ENCODE measurements around the gene TRIM47.
"Not testable (repeated sequence)": the region's sequence is repeated elsewhere in the genome, so short reads cannot be mapped to it uniquely, and the experiment has no call there.

Gene TRIM47

GRCh38 chr17:75892556-75893224, 14.3 kb upstream of the TRIM47 start:
- no peak for DNase-seq (ENCODE audit: low spot score)

DNA sequence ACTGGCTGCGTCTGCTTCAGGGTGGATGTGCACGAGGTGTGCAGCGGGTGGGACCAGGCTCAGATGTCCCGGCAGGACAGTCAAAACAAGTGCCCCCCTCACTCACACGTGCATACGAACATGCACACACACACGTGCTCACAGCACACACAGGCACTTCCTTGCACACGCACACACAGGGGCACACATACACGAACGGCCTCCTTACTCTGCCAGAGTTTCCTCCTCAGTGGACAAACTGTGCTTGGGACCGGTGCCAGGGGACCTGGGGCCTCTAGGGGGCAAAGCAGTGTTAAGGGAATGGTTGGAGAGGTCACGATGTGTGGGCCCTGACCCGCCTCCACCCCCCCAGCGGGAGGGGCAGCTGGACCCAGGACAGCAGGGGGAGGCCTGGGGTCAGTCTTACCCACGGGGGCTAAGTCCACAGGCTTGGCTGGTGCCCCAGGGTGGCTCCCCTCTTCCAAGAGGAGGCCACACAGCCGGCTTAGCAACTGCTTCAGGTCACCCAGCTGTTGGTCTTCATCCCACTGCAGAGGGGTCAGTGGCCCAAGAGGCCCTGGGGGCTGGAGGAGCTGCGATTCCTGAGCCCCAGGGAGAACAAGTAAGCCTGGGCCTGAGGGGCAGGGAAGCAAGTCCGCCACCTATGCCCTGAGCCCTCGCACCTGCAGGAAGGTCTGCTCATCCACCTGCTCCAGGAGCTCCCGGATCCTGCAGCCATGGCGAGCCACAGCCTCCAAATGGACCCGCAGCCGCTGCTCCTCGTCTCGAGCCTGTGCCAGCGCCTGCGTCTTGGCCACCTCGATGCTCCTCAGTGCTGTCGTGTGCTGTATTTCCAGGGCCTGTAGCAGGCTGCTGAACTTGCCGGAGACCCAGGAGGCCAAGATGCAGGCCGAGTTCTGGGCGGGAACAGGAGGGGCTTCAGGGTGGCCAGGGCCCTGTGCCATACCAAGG, 13.5 kb upstream of the TRIM47 start:
- no peak for DNase-seq (ENCODE audit: low spot score)

DNA sequence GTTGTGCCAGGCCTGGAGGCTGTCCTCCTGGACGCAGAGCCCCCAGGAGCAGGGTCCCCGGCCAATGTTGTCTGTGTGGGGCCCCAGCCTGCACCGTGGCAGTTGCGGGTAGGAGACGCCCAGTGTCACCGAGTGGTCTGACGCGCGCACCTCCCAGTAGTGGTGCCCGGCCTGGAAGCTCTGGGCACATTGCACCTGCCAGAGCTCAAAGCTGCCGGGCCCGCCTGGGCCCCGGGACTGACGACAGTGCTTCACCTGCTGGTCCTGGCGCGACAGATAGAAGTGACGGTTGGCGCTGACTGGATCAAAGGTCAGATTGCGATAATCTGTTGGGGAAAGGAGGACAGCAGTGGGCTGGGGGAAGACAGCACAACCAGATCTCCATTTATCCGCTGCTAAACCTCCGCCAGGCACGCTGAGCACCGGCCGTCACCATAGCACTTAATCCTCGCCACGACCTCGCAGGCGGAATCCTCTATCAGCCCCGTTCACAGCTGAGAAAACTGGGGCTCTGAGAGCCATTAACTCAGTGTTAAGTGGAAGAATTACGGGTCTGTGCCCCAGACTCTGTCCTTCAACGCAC, 12.7 kb upstream of the TRIM47 start:
- no peak for DNase-seq (ENCODE audit: low spot score)

DNA sequence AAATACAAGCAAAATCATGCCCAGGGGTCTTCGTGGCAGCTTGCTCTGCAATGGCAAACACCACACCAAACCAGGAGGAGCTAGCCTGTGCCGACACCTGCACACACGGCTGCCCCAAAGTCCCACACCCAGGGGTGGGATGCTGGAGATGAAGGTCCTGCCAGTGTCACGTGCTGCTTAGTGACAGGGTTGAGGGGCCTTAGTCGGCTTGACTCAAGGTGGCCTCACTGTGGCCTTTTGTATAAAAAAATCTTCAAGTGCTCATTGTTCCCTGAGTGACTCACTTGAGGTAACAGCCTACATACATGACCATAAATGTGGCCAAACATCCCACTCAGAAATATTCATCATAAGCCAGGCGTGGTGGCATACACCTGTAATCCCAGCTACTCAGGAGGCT, 11.1 kb upstream of the TRIM47 start:
- DNase-seq (ENCODE audit: low spot score): no peak

- no peak for DNase-seq (ENCODE audit: low spot score)
Measured at GRCh38 chr17:75888484-75888883, 10.1 kb upstream of the TRIM47 start.

- not testable (repeated sequence) for DNase-seq (ENCODE audit: low spot score)
Measured at GRCh38 chr17:75885860-75886259, 7.5 kb upstream of the TRIM47 start.

DNA sequence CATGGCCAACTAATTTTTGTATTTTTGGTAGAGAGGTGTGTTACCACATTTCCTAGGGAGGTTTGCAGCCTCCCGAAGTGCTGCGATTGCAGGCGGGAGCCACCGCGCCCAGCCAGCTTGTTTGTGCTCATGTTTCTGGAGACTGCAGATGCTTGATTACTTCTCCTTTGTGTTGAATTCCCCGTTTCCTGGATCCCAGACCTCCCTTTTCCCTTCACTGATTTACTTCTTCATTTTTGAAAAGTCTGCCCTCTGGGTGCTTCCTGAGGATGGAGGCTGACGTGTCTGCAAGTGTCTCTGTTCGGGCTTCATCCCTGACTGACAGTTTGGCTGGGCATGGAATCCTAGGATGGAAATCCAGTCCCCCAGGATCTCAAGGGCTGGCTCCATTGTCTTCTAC, 7.0 kb upstream of the TRIM47 start:
- DNase-seq (ENCODE audit: low spot score): no peak

- DNase-seq (ENCODE audit: low spot score): no peak
Measured at GRCh38 chr17:75881678-75882454, 3.5 kb upstream of the TRIM47 start.

DNA sequence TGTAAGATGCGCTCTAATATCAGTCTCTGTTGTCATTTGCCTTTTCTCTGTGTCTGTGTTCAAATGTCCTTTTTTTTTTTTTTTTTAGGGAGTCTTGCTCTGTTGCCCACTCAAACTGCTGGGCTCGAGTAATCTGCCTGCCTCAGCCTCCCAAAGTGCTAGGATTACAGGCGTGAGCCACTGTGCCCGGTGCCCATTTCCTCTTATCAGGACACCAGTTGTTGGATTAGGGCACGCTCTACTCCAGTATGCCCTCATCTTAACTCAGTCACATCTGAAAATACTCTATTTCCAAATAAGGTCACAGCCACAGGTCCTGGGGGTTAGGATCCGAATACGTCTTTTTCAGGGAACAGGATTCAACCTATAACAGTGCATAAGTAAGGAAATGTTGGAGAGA, 1.9 kb upstream of the TRIM47 start:
- no peak for DNase-seq (ENCODE audit: low spot score)

DNA sequence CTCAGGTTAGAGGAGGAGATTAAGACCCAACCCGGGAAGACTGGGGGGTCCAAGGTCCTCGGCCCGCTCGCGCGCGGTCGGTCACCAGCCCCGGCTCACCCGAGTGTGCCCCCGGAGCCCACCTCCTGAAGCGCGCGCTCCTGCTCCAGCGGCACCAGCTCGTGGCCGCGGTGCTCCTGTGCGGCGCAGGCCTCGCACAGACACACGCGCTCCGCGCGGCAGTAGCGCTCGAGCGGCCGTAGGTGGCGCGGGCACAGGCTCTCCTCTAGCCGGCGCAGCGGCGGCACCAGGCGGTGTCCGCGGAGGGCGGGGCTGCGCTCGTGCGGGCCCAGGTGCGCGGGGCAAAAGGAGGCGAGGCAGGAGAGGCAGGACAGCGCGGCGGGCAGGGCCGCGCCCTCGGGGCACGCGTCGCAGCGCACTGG, 618 bp downstream of the TRIM47 start:
- peak; percentile 73 for DNase-seq (ENCODE audit: low spot score)

DNA sequence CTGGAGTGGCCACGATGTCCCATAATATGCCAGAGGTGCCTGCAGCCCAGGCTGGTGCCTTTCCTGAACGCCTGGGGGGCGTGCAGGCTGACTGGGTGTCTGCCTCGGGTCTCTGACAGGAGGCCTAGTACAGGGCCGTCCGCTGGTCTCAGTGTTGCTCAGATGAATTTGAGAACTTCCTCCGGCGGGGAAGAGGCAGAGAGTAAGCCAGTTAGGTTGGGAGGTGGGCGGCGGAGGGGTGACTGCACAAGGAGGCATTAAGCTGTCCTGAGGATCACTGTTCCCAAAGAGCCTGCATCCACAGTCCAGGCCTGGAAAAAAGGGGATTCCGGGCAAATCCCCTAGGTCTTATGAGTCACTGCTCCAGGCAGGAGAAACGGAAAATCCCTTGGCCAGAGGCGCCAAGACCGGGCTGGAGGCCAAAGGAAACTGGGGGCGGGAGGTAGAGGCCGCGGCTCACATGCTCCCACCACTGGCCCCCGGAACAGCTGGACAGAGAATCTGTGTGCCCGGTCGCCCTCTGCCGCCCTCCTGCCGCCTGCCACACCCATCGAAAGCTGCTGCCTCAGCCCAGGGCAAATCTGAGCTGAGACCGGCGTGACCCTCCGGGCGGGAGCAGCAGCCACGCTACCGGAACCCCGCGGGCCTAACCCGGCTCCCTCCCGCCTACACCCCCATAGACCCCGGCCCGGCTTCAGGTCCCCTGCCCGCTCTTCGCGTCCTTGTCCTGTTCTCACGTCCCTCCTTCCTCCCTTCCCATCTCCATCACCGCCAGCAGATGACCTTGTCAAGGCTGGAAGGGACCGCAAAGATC, 1.2 kb downstream of the TRIM47 start:
- peak; percentile 91 for DNase-seq (ENCODE audit: low spot score)

- no peak for DNase-seq (ENCODE audit: low spot score)
Measured at GRCh38 chr17:75876190-75876937, 2.0 kb downstream of the TRIM47 start.

- DNase-seq (ENCODE audit: low spot score): no peak
Measured at GRCh38 chr17:75875940-75876189, 2.5 kb downstream of the TRIM47 start.

- DNase-seq (ENCODE audit: low spot score): no peak
Measured at GRCh38 chr17:75875182-75875939, 3.0 kb downstream of the TRIM47 start.

DNA sequence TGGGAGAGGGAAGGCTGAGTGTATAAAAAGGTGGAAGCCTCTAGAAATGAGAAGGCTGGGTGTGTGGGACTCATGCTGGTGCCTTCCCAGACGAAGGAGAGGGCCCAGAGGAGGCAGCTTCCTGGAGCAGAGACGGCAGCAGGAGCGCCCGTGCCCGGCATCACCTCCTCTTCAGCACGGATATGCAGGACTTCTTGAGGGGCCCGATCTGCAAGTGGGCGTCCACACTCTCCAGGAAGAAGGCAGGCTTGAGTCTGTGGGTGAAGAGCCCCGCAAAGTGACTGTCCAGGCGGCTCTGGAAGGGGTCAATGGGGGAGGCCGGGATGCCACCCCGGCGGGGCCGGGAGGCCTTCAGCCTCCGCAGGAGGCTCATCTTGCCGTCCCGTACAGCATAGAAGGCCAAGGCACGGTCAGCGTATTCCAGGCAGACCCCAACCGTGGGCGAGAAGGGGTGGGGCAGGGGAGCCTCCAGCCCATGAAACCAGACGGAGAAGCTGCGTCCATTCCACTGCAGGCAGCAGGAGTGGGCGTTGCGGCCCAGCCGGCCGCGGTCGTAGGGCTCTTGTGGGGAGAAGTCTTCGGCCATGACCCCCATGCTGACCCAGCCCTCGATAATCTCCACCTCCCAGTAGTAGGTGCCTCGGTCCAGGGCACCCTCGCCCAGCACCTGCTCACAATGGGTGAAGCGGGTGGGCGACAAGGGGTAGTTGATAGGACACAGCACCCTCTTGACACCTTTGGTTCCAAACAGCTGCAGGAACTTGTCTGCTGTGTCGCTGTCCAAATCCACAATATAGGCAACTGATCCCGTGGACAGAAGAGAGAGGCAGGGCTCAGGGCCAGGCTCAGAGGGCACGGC, 3.8 kb downstream of the TRIM47 start:
- no peak for DNase-seq (ENCODE audit: low spot score)

GRCh38 chr17:75873587-75874322, 4.6 kb downstream of the TRIM47 start:
- DNase-seq (ENCODE audit: low spot score): no peak

DNA sequence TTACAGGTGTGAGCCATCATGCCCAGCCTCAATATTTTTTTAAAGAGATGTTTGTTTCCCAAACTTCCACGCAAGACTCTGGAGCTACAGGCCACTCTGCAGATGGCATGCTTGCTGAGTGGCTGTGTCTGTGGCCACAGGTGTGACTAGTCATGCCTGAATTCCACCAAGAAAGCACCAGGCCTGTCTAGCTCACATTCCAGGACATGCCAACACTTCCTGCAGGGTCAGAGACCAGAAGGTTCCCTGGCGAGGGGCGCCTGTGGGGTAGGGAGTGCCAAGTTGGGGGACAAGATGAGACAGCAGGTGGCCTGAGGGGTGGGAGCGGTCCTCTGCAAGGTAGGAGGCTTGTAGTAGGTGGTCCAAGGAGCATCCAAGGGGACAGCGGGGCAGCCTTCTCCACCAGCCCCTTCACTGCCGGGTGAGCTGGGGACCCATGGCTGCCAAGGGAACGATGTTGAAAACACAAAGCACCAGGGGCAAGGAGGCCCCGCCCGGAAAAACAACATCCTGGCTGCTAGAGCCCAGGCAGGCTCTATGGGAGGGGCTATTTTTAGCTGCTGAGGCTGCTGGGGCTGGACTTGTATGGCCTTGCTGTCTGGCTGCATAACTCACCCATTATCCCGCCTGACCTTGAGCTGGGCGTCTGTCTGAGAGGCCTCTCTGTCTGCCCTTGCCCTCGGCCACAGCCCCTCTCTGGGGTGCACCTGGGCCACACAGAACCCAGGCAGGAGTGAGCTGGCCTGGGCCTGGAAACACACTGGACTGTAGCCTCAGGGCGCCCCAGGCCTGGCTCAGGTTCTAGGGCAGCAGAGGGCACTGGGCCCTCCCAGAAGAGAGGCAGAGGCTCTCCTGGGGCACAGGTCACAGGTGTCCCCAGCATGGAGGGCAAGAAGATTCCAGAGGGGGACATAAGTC, 5.7 kb downstream of the TRIM47 start:
- peak; percentile 90 for DNase-seq (ENCODE audit: low spot score)

Measured in AG20443 (cell line).